ENCODE measurements around the gene RORB.

RORB gene

DNA sequence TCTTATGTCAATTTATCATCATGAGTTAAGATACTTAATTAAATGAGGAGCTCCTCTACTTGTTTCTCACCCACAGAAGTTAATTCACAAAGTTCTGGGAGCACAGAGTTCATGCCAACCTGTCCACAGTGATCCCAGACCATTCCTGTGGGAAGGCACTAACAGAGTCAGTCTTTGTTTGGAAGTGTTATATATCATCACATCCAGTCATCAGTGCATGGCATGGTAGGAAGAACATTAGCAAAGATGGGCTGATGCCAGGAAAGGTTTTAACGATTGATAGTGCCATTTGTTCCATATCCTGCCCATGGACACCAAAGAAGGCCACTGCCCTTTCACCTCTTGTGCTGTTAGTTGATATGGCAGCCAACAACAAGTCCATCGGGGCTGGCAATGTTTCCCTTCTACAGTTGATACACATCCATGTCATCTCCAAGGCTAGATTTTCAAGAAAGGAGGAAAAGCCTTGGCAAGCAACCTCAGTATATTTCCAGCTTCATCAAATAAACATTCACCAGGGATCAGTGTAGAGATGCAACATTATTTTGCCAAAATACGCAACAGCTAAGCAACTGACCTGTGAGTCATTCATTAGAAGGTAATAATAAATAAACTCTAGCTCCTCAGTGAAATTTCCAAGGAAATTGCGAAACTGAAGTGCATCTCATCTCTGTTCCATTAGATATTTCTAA, 169.6 kb downstream of the RORB start:
- no peak overlapping the region for H3K4me3 ChIP-seq (replicated peaks; ENCODE audit: insufficient read depth, low read length)
- TF ChIP-seq, protein P1, sequence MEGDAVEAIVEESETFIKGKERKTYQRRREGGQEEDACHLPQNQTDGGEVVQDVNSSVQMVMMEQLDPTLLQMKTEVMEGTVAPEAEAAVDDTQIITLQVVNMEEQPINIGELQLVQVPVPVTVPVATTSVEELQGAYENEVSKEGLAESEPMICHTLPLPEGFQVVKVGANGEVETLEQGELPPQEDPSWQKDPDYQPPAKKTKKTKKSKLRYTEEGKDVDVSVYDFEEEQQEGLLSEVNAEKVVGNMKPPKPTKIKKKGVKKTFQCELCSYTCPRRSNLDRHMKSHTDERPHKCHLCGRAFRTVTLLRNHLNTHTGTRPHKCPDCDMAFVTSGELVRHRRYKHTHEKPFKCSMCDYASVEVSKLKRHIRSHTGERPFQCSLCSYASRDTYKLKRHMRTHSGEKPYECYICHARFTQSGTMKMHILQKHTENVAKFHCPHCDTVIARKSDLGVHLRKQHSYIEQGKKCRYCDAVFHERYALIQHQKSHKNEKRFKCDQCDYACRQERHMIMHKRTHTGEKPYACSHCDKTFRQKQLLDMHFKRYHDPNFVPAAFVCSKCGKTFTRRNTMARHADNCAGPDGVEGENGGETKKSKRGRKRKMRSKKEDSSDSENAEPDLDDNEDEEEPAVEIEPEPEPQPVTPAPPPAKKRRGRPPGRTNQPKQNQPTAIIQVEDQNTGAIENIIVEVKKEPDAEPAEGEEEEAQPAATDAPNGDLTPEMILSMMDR (IDR thresholded peaks at IDR 0.05; ENCODE audit: insufficient read depth, low read length), result no peak
- TF ChIP-seq POLR2AphosphoS5 (IDR thresholded peaks at IDR 0.05; ENCODE audit: low read depth) (no peak), GABPA (IDR thresholded peaks at IDR 0.05; ENCODE audit: low read depth) (no peak), SPI1 (IDR thresholded peaks at IDR 0.05; ENCODE audit: borderline replicate concordance, low read depth) (no peak)
- TF ChIP-seq, protein P2, sequence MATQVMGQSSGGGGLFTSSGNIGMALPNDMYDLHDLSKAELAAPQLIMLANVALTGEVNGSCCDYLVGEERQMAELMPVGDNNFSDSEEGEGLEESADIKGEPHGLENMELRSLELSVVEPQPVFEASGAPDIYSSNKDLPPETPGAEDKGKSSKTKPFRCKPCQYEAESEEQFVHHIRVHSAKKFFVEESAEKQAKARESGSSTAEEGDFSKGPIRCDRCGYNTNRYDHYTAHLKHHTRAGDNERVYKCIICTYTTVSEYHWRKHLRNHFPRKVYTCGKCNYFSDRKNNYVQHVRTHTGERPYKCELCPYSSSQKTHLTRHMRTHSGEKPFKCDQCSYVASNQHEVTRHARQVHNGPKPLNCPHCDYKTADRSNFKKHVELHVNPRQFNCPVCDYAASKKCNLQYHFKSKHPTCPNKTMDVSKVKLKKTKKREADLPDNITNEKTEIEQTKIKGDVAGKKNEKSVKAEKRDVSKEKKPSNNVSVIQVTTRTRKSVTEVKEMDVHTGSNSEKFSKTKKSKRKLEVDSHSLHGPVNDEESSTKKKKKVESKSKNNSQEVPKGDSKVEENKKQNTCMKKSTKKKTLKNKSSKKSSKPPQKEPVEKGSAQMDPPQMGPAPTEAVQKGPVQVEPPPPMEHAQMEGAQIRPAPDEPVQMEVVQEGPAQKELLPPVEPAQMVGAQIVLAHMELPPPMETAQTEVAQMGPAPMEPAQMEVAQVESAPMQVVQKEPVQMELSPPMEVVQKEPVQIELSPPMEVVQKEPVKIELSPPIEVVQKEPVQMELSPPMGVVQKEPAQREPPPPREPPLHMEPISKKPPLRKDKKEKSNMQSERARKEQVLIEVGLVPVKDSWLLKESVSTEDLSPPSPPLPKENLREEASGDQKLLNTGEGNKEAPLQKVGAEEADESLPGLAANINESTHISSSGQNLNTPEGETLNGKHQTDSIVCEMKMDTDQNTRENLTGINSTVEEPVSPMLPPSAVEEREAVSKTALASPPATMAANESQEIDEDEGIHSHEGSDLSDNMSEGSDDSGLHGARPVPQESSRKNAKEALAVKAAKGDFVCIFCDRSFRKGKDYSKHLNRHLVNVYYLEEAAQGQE (IDR thresholded peaks at IDR 0.05; ENCODE audit: insufficient replicate concordance, low read depth), result no peak
- DNase-seq (ENCODE audit: low read depth in 1 of 2, low spot score in 1 of 2), result no peak
- no peaks in the 10 kb centered on the region for H3K27me3 ChIP-seq (ENCODE audit: insufficient read depth, poor library complexity, severe bottlenecking)
- H3K27ac ChIP-seq (replicated peaks), result no peak overlapping the region

DNA sequence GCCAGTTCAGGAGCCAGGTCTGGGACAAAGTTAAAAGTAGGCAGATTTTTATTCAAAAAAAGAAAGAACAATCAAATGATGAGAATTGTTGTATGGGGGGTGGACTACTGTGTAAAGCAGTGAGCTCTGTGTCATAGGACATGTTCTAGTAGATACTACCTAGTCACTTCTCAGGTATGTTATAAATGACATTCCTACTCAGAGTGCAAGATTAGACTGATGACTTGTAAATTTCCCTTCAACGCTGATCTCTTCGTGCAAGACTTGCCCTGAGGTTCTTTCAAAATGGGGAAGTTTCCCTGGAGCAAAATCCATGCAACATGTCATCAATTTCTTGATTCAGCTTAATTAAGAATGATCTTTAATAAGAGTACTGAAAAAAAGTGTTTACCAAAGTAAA, 175.1 kb downstream of the RORB start:
- H3K27ac ChIP-seq (replicated peaks), result no peak overlapping the region
- TF ChIP-seq POLR2AphosphoS5 (IDR thresholded peaks at IDR 0.05; ENCODE audit: low read depth) (no peak), SPI1 (IDR thresholded peaks at IDR 0.05; ENCODE audit: borderline replicate concordance, low read depth) (no peak), GABPA (IDR thresholded peaks at IDR 0.05; ENCODE audit: low read depth) (no peak)
- TF ChIP-seq, protein P1 (IDR thresholded peaks at IDR 0.05; ENCODE audit: insufficient read depth, low read length), result no peak
- TF ChIP-seq, protein P2 (IDR thresholded peaks at IDR 0.05; ENCODE audit: insufficient replicate concordance, low read depth), result no peak
- H3K4me3 ChIP-seq (replicated peaks; ENCODE audit: insufficient read depth, low read length), result no peak overlapping the region
- H3K27me3 ChIP-seq (ENCODE audit: insufficient read depth, poor library complexity, severe bottlenecking), result no peaks in the 10 kb centered on the region
- DNase-seq (ENCODE audit: low read depth in 1 of 2, low spot score in 1 of 2), result no peak

DNA sequence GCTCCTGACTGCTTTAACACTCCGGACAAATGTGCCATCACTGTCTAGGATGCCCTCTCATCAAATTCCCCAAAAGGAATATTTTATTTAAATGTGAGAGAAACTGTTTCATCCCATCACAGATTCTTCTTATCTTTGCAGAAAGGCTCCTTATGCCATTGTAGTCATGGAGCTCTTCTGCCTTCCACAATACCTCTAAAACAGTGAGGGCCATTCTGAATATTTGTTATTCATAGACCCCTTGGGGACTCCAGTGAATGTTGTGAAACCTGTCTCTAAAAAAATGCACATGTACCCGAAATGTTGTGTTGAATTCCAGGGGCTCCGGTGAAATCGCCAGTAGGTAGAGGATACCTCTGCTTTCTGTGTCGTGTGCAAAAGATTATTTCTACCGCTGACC, 176.9 kb downstream of the RORB start:
- DNase-seq (ENCODE audit: low read depth in 1 of 2, low spot score in 1 of 2), result no peak
- Histone ChIP-seq H3K4me3 (replicated peaks; ENCODE audit: insufficient read depth, low read length) (no peak overlapping the region), H3K27ac (replicated peaks) (no peak overlapping the region), H3K27me3 (ENCODE audit: insufficient read depth, poor library complexity, severe bottlenecking) (no peaks in the 10 kb centered on the region)
- no peak for TF ChIP-seq GABPA (IDR thresholded peaks at IDR 0.05; ENCODE audit: low read depth)
- no peak for TF ChIP-seq SPI1 (IDR thresholded peaks at IDR 0.05; ENCODE audit: borderline replicate concordance, low read depth)
- TF ChIP-seq, protein P2 (IDR thresholded peaks at IDR 0.05; ENCODE audit: insufficient replicate concordance, low read depth), result no peak
